GM13977 (cell line): ENCODE data around the gene SSBP4.

Experiments
- DNase-seq: peaks from one replicate; pipeline ENCODE4 v3.0.0; 2012; ENCODE audit warnings: low spot score
- in situ Hi-C: fragments of 300-500 bp; cut with MboI; formaldehyde crosslinking; loops from one replicate; pipeline ENCODE4 v1.12.0; 2022; ENCODE audit warnings: low sequenced_read_pairs, low pct_unique_long_range_greater_than_20kb, mixed read lengths, inconsistent platforms; ENCODE audit not compliant: unreplicated experiment
- TF ChIP-seq, protein P1 (sequence below): IDR thresholded peaks from 2 replicates; pipeline ENCODE4 v1.5.1; 2012; ENCODE audit warnings: mild to moderate bottlenecking, control low read depth; ENCODE audit not compliant: insufficient read depth; ENCODE audit errors: extremely low read depth, missing control alignments

The SSBP4 gene

DNA sequence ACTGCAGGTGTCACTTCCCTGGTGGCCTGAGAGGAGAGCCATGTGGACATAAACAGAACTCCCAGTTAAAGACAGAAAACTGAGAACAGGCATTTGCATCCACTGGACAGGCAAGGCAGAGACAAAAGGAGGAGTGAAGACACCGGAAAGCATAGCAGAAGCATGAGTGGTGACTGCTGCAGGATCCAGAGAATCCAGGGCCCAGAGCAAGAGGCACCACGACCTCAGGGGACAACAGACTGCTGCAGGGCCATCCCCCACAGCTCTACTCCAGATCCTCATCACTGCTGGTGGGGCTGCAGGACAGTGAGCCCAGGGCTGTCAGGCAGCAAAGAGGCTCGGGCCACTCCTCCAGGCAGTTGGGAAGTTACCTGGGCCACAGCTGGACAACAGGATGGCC is 33.2 kb downstream of the SSBP4 start:
- TF ChIP-seq, protein P1, sequence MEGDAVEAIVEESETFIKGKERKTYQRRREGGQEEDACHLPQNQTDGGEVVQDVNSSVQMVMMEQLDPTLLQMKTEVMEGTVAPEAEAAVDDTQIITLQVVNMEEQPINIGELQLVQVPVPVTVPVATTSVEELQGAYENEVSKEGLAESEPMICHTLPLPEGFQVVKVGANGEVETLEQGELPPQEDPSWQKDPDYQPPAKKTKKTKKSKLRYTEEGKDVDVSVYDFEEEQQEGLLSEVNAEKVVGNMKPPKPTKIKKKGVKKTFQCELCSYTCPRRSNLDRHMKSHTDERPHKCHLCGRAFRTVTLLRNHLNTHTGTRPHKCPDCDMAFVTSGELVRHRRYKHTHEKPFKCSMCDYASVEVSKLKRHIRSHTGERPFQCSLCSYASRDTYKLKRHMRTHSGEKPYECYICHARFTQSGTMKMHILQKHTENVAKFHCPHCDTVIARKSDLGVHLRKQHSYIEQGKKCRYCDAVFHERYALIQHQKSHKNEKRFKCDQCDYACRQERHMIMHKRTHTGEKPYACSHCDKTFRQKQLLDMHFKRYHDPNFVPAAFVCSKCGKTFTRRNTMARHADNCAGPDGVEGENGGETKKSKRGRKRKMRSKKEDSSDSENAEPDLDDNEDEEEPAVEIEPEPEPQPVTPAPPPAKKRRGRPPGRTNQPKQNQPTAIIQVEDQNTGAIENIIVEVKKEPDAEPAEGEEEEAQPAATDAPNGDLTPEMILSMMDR = no peak
- in situ Hi-C loops = no loop called here
- DNase-seq = no peak

DNA sequence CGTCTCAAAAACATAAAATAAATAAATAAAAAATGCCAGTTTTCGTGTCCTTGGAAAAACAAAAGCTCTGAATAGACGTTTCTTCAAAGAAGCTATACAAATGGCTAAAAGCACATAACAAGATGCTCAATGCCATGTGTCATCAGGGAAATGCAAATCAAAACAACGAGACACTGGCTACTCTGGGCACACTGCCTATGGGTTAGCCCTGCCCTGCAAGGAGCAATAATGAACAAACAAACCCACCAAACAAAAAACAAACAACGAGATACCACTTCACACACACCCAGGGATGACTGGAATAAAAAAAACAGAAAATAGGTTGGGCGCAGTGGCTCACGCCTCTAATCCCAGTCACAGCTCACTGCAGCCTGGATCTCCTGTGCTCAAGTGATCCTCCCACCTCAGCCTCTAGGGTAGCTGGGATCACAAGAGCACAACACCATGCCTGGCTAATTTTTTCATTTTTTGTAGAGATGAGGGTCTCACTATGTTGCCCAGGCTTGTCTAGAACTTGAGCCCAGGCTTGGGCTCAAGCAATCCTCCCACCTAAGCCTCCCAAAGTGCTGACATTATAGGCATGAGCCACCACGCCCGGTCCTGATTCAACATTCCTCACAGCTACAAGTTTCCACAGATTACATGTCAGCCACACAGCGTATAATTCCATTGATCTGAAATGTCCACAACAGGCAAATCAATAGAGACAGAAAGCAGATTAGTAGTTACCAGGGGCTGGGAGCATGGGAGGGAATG is 34.2 kb downstream of the SSBP4 start:
- TF ChIP-seq, protein P1 = no peak
- DNase-seq = no peak
- in situ Hi-C loops = no loop called here

DNA sequence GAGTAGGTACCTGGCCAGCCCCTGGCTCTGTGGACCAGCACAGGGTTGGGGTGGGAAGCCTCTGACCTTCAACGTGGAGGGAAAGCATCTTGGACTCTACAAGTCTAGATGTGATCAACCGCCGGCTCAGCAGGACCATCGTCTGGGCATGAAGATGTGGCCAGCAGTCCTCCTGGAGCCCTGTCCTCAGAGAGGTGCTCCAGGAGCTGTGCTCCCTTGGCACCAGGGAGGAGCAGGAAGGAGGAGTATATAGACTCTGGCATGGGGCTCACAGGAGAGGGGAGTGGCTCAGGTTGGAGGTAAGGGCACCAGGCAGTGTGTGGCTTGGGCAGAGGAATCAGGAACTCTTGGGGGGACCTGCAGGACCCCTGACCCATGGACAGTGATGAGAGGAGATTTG is 37.1 kb downstream of the SSBP4 start:
- no peak for DNase-seq
- in situ Hi-C loops = no loop called here
- TF ChIP-seq, protein P1 = no peak

DNA sequence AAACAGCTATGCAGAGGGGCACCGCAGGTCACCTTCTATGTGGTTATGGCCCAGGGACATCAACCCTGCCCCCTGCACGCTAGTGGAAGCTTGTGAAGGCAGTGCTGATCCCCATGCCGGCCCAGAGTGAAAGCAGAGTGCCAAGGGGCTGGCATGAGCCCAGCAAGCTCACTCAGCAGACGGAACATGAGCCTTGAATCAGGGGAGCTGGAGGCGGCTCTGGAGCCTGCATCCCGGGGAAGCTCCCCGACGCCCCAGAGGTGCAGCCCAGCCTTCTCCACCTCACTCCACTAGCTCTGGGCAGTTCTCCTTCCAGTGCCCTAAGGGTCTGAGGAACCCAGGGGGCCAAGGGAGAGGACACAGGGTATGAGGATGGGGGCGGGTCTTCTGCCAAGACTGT is 37.8 kb downstream of the SSBP4 start:
- DNase-seq = no peak
- in situ Hi-C loops = no loop called here
- TF ChIP-seq, protein P1 = no peak

DNA sequence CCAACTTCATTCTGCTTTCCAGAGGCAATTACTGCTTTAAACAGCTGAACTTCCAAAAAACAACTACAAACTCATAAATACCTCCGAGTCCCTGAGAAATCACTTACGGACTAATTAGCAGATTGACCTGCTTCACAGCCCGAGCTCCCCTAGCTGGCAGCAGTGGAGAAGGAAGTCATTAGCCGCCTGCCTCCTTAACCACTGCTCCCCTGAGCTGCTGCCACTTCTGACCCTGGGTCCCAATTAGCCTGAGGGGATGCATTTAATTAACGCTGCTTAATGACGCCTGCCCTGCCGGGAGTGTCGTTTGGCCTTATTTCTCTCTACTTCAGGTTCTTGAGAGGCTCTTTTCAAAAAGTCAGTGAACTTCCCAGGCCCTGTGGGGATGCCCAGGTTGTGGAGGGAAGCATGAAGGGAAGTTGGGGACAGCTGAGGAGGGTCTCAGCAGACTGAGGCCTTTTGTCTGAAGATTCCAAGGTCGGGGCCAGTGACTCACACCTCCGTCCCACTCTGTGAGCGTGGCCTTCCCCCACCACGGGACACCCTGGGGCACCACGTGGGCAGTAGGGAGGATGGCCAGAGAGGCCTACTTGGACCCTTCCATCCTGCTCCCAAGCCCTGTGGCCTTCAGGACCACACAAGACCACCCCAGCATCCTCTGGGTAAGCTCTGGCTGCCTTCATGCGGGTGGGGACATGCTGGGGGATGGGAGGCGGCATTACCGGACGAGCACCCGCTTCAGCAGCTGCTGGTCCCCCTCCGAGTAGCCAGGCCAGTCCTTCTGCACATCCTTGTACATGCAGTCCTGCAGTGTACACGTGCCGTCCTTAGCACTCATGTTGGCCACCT is 38.5 kb downstream of the SSBP4 start:
- TF ChIP-seq, protein P1 = no peak
- in situ Hi-C loops = no loop called here
- DNase-seq = no peak

DNA sequence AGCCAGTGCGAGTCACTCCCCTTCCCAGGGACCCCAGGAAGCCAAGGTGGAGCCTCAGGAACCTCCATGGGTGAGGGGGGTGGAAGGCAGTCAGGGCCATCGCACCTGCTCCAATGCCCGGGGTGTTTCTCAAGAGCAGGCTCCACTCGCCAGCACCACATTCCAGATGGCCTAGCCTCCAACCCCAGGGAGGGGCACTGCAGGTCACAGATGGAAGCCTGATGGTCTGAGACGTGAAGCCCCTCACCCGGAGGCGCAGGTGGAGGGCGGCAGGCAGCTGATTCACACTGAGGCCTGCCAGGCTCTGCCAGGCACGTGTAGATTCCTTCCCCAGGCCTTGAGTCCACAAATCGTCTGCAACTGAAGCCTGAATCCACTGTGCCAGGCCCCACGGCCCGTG is 41.7 kb downstream of the SSBP4 start:
- TF ChIP-seq, protein P1 = no peak
- no peak for DNase-seq
- in situ Hi-C loops = no loop called here
